Ovary (tissue), 9 donors: ENCODE data around the gene SEMA3C. TPM values are rescaled to one million over a fixed set of nuclear protein-coding genes. Genes with fewer than 3 reads are reported as not detected.

Experiments used
- DNase-seq, 5 donors: peaks; one replicate each; pipeline ENCODE4 v3.0.0-alpha.2; 2019 to 2020
- H3K27ac ChIP-seq, 2 donors: fragments of 200-600 bp; one replicate each; pipeline versions ENCODE4 v1.5.1 to v1.8.0; 2019 to 2022
- H3K27me3 ChIP-seq: fragments of 200-600 bp; one replicate; pipeline ENCODE4 v1.8.0; 2022
- H3K36me3 ChIP-seq: fragments of 200-600 bp; sonication (generic); one replicate; pipeline ENCODE4 v1.5.1; 2019
- H3K4me1 ChIP-seq: one replicate; pipeline ENCODE4 v1.8.1; 2013; ENCODE audit warnings: mild to moderate bottlenecking, moderate library complexity; ENCODE audit not compliant: insufficient read depth
- H3K4me3 ChIP-seq: fragments of 200-600 bp; sonication (generic); one replicate; pipeline ENCODE4 v1.5.1; 2017
- H3K9me3 ChIP-seq, 2 donors: fragments of 200-600 bp in 1 of 2; sonication (generic) in 1 of 2; one replicate each; pipeline versions ENCODE4 v1.5.1 to v1.8.1; 2013 to 2019; ENCODE audit warnings: mild to moderate bottlenecking in 1 of 2, moderate library complexity in 1 of 2
- CTCF ChIP-seq, 3 donors: fragments of 450-650 bp in 2 of 3; fragments of 200-600 bp in 1 of 3; IDR thresholded peaks; one replicate each; pipeline versions ENCODE4 v1.5.1 to v1.8.0; 2016 to 2022; ENCODE audit warnings: antibody characterized with exemption in 3 of 3, mild to moderate bottlenecking in 1 of 3
- EP300 ChIP-seq: sonication (generic); formaldehyde crosslinking; IDR thresholded peaks from one replicate; pipeline ENCODE4 v1.6.1; 2017; ENCODE audit warnings: antibody characterized with exemption
- POLR2A ChIP-seq: fragments of 450-650 bp; IDR thresholded peaks from one replicate; pipeline ENCODE4 v1.6.1; 2017; ENCODE audit warnings: antibody characterized with exemption, mild to moderate bottlenecking, moderate library complexity
- WGBS, 3 donors: extraction: QIAGEN DNeasy Blood & Tissue Kit in 1 of 3; methylation state at CpG; one replicate each; pipeline versions ENCODE4 v1.1.5 to v1.1.7; 2013 to 2017; 5-methylcytosine and 5-hydroxymethylcytosine counted together
- intact Hi-C, 4 donors: fragments of 100-400 bp; cut with DNase I; formaldehyde crosslinking; loops; one replicate each; pipeline versions ENCODE4 v1.11.0 to v1.15.1; 2022 to 2023
- polyA plus RNA-seq, 2 donors: library from polyadenylated mRNA; stranded (reverse); fragments of 200-250 nt in 1 of 2; fragments of 350-450 nt in 1 of 2; fragmentation: Illumina TruSeq in 1 of 2; extraction: RNeasy Lipid Tissue Mini Kit (QIAGEN cat#74804) in 1 of 2; gene quantifications; one replicate each; pipeline ENCODE4 v1.2.3, GENCODE V29; 2013 to 2014
- total RNA-seq, 7 donors: library from RNA; depleted of rRNA in 2 of 7; stranded (reverse); fragments of >200 nt in 2 of 7; fragmentation: NEBNext Ultra II Directional in 3 of 7; extraction: Animal tissue kit (Norgen Biotek cat#: 25700) in 3 of 7; gene quantifications; one replicate each; pipeline versions ENCODE4 v1.1.0 to v1.2.4, GENCODE V29; 2016 to 2023
- donor health status: DM: no; HTN: no; CAD: no; lungs with moderate emphysema.
- donor health status: DM: no; HTN: no; CAD: no.
- donor health status: Bipolar disorder and iron deficiency.
- donor health status: DM: yes; HTN: yes; CAD: no.
- donor health status: DM: no; HTN: no; CAD: no.
- donor health status: DM: yes; HTN: yes; CAD: no.

Gene SEMA3C
- total and polyA plus RNA-seq, 9 donors, result 20.1 to 91.9 (median 53.5) TPM

GRCh38 chr7:80732630-80733029 lies 186.2 kb downstream of the SEMA3C start:
- TF ChIP-seq EP300, result no peak
- no peak for TF ChIP-seq CTCF (IDR thresholded peaks at IDR 0.05)
- no peak for TF ChIP-seq POLR2A

GRCh38 chr7:80731281-80731680 lies 187.6 kb downstream of the SEMA3C start:
- intact Hi-C loops, result no loop called here

More at GRCh38 chr7:80732630-80733029, 186.2 kb downstream of the SEMA3C start:
- no peak overlapping the region for H3K27ac ChIP-seq
- WGBS, 3 donors, result 73 to 76% (median 75%) methylated on average over 6 of the region's 6 CpGs
- intact Hi-C loops, result no loop called here
- no peak overlapping the region for H3K4me3 ChIP-seq
- H3K9me3 ChIP-seq, result no peaks in the 10 kb centered on the region
- no peaks in the 10 kb centered on the region for H3K36me3 ChIP-seq
- DNase-seq, result no peak
- peaks cover 8% of the 10 kb centered on the region for H3K4me1 ChIP-seq
- no peaks in the 10 kb centered on the region for H3K27me3 ChIP-seq

GRCh38 chr7:80729591-80730320 lies 189.1 kb downstream of the SEMA3C start:
- TF ChIP-seq POLR2A, result no peak
- no peak for TF ChIP-seq EP300
- TF ChIP-seq CTCF (IDR thresholded peaks at IDR 0.05), result no peak
- intact Hi-C loops, result loop anchor here in 1 of 4 donors (10.0 kb wide), 1 partner anchor 185 kb away; the partner anchor contains the start of gene SEMA3C
- WGBS, 3 donors, result 36 to 54% (median 48%) methylated on average over 2 of the region's 2 CpGs
- Histone ChIP-seq H3K27me3 (no peaks in the 10 kb centered on the region), H3K9me3 (no peaks in the 10 kb centered on the region), H3K4me3 (no peak overlapping the region), H3K36me3 (no peaks in the 10 kb centered on the region), H3K4me1 (peaks cover 8% of the 10 kb centered on the region), H3K27ac (no peak overlapping the region)
- peak in 2 of 5 donors; percentile 27 to 41 for DNase-seq

More at GRCh38 chr7:80731281-80731680, 187.6 kb downstream of the SEMA3C start:
- no peak for DNase-seq
- TF ChIP-seq EP300 (no peak), POLR2A (no peak), CTCF (IDR thresholded peaks at IDR 0.05) (no peak)
- no peak overlapping the region for H3K4me3 ChIP-seq
- H3K27ac ChIP-seq, result no peak overlapping the region
- WGBS, 3 donors, result 93 to 97% (median 95%) methylated on average over 2 of the region's 2 CpGs
- no peaks in the 10 kb centered on the region for H3K27me3 ChIP-seq
- no peaks in the 10 kb centered on the region for H3K36me3 ChIP-seq
- H3K9me3 ChIP-seq, result no peaks in the 10 kb centered on the region
- peaks cover 8% of the 10 kb centered on the region for H3K4me1 ChIP-seq

GRCh38 chr7:80726666-80727065 lies 192.2 kb downstream of the SEMA3C start:
- intact Hi-C loops, result loop anchor here in 1 of 4 donors (10.0 kb wide), 1 partner anchor 188 kb away; the partner anchor contains the start of gene SEMA3C
- WGBS, 3 donors, result 87 to 92% (median 88%) methylated on average over 3 of the region's 3 CpGs
- Histone ChIP-seq H3K27me3 (no peaks in the 10 kb centered on the region), H3K36me3 (no peaks in the 10 kb centered on the region), H3K27ac (no peak overlapping the region), H3K9me3 (no peaks in the 10 kb centered on the region), H3K4me3 (no peak overlapping the region), H3K4me1 (peaks cover 10% of the 10 kb centered on the region)
- DNase-seq, result no peak
- TF ChIP-seq CTCF (IDR thresholded peaks at IDR 0.05) (no peak), EP300 (no peak), POLR2A (no peak)
